ENCODE measurements around the gene PALM2AKAP2. TPM values are rescaled to one million over a fixed set of nuclear protein-coding genes. Genes with fewer than 3 reads are reported as not detected.
"Not testable (repeated sequence)": the region's sequence is repeated elsewhere in the genome, so short reads cannot be mapped to it uniquely, and the experiment has no call there.

The PALM2AKAP2 gene
- polyA plus RNA-seq, 1 experiment = 8.7 TPM

- CTCF ChIA-PET = interaction anchor here (0.6 to 8.1 kb wide), 26 partner anchors 11 to 369 kb away, joined by 3 to 62 read pairs (median 4); no protein-coding TSS in a partner anchor
Observed at GRCh38 chr9:109817846-109818472, 38.0 kb downstream of the PALM2AKAP2 start.

GRCh38 chr9:109821711-109822110, 41.7 kb downstream of the PALM2AKAP2 start:
- Histone ChIP-seq H3K4me3 (ENCODE audit: low read depth, low read length) (no peak overlapping the region), H3K27me3 (ENCODE audit: control insufficient read depth, insufficient read depth, low read length) (no peaks in the 10 kb centered on the region), H3K36me3 (ENCODE audit: control insufficient read depth, insufficient read depth, low read length) (no peaks in the 10 kb centered on the region)
- TF ChIP-seq CTCF (IDR thresholded peaks at IDR 0.05; ENCODE audit: insufficient read depth, low read depth, low read length) = no peak
- ChIA-PET CTCF (interaction anchor here (1.1 to 8.1 kb wide), 2 partner anchors 45 to 248 kb away, joined by 3 to 62 read pairs; no protein-coding TSS in a partner anchor), POLR2A (no interaction called here)
- no peak for DNase-seq (ENCODE audit: low read depth)

More at GRCh38 chr9:109817846-109818472, 38.0 kb downstream of the PALM2AKAP2 start:
- Histone ChIP-seq H3K4me3 (ENCODE audit: low read depth, low read length) (no peak overlapping the region), H3K27me3 (ENCODE audit: control insufficient read depth, insufficient read depth, low read length) (no peaks in the 10 kb centered on the region), H3K36me3 (ENCODE audit: control insufficient read depth, insufficient read depth, low read length) (no peaks in the 10 kb centered on the region)
- DNase-seq (ENCODE audit: low read depth) = peak; percentile 88
- TF ChIP-seq CTCF (IDR thresholded peaks at IDR 0.05; ENCODE audit: insufficient read depth, low read depth, low read length) = peak; percentile 72
- POLR2A ChIA-PET = no interaction called here

GRCh38 chr9:109825383-109825782, 45.4 kb downstream of the PALM2AKAP2 start:
- POLR2A ChIA-PET; CTCF ChIA-PET; H3K27me3 ChIP-seq (ENCODE audit: control insufficient read depth, insufficient read depth, low read length); DNase-seq (ENCODE audit: low read depth); H3K36me3 ChIP-seq (ENCODE audit: control insufficient read depth, insufficient read depth, low read length); H3K4me3 ChIP-seq (ENCODE audit: low read depth, low read length): not testable (repeated sequence)

- Histone ChIP-seq H3K36me3 (ENCODE audit: control insufficient read depth, insufficient read depth, low read length) (no peaks in the 10 kb centered on the region), H3K4me3 (ENCODE audit: low read depth, low read length) (no peak overlapping the region), H3K27me3 (ENCODE audit: control insufficient read depth, insufficient read depth, low read length) (no peaks in the 10 kb centered on the region)
- no peak for TF ChIP-seq CTCF (IDR thresholded peaks at IDR 0.05; ENCODE audit: insufficient read depth, low read depth, low read length)
- DNase-seq (ENCODE audit: low read depth) = no peak
- ChIA-PET POLR2A (no interaction called here), CTCF (no interaction called here)
Observed at GRCh38 chr9:109826559-109826958, 46.6 kb downstream of the PALM2AKAP2 start.

- POLR2A ChIA-PET = no interaction called here
- DNase-seq (ENCODE audit: low read depth) = no peak
- H3K36me3 ChIP-seq (ENCODE audit: control insufficient read depth, insufficient read depth, low read length) = no peaks in the 10 kb centered on the region; the same call in 1 of the 2 replicates
- no peak overlapping the region for H3K4me3 ChIP-seq (ENCODE audit: low read depth, low read length)
- TF ChIP-seq CTCF (IDR thresholded peaks at IDR 0.05; ENCODE audit: insufficient read depth, low read depth, low read length) = no peak
- H3K27me3 ChIP-seq (ENCODE audit: control insufficient read depth, insufficient read depth, low read length) = no peaks in the 10 kb centered on the region
- CTCF ChIA-PET = no interaction called here
Observed at GRCh38 chr9:109828254-109828653, 48.3 kb downstream of the PALM2AKAP2 start.
